ENCODE measurements around the gene KIAA0753. TPM values are rescaled to one million over a fixed set of nuclear protein-coding genes. Genes with fewer than 3 reads are reported as not detected.

The KIAA0753 gene
- total RNA-seq, 1 donor from 2014 or later: 24.0 TPM

GRCh38 chr17:6589266-6589946, 51.1 kb downstream of the KIAA0753 start:
- Mint-ChIP-seq H3K4me1 (ENCODE audit: unreplicated experiment) (no peaks in the 10 kb centered on the region), H3K9me3 (ENCODE audit: unreplicated experiment) (peaks cover 16% of the 10 kb centered on the region), H3K27ac (ENCODE audit: unreplicated experiment) (no peak overlapping the region), H3K27me3 (ENCODE audit: unreplicated experiment) (no peaks in the 10 kb centered on the region), H3K4me3 (ENCODE audit: unreplicated experiment) (no peak overlapping the region), H3K36me3 (ENCODE audit: unreplicated experiment) (peaks cover 85% of the 10 kb centered on the region)
- no peak for DNase-seq (ENCODE audit: extremely low spot score, unreplicated experiment)
- TF ChIP-seq CTCF (IDR thresholded peaks at IDR 0.05): no peak

DNA sequence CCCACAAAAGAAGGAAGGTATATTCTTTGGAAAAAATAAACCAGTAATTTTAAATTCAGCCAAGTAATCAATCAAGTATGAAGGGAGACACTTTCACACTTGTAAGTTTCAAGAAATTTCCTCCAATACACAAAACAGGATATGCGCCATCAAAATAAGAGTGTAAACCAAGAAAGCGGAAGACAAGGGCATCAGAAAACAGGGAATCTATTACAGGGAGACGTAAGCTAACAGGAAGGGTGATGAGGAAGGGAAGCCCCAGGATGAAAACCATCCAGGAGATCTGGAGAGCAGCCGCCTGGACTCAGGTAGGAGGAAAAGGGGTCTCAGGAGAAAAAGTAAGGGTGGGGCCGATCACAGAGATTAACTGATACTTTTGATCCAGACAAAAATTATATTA, 52.3 kb downstream of the KIAA0753 start:
- TF ChIP-seq CTCF (IDR thresholded peaks at IDR 0.05): no peak
- peaks cover 22% of the 10 kb centered on the region for H3K9me3 Mint-ChIP-seq (ENCODE audit: unreplicated experiment)
- no peak for DNase-seq (ENCODE audit: extremely low spot score, unreplicated experiment)
- peaks cover 90% of the 10 kb centered on the region for H3K36me3 Mint-ChIP-seq (ENCODE audit: unreplicated experiment)
- H3K27me3 Mint-ChIP-seq (ENCODE audit: unreplicated experiment): no peaks in the 10 kb centered on the region
- H3K4me3 Mint-ChIP-seq (ENCODE audit: unreplicated experiment): no peak overlapping the region
- H3K4me1 Mint-ChIP-seq (ENCODE audit: unreplicated experiment): no peaks in the 10 kb centered on the region
- no peak overlapping the region for H3K27ac Mint-ChIP-seq (ENCODE audit: unreplicated experiment)

DNA sequence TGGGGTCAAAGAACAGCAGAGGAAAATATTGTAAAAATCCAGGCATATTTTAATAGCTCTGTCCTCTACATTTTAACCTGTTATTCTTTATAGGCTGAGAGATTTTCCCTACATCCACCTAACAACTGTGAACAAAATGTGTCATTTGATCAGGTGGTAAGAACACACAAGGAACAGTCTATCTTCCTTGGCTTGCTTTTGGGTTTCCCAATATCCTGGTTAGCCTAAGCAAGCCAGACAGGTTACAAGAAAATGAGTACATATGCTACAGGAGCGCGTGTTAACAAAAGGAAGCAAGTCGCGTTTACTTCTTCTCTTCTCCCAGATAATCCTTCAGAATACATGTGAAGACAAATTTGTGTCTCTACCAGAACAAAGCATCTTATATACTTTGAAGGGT, 53.2 kb downstream of the KIAA0753 start:
- Mint-ChIP-seq H3K9me3 (ENCODE audit: unreplicated experiment) (peaks cover 31% of the 10 kb centered on the region), H3K4me1 (ENCODE audit: unreplicated experiment) (no peaks in the 10 kb centered on the region), H3K36me3 (ENCODE audit: unreplicated experiment) (peaks cover 91% of the 10 kb centered on the region), H3K4me3 (ENCODE audit: unreplicated experiment) (no peak overlapping the region), H3K27me3 (ENCODE audit: unreplicated experiment) (no peaks in the 10 kb centered on the region), H3K27ac (ENCODE audit: unreplicated experiment) (no peak overlapping the region)
- no peak for DNase-seq (ENCODE audit: extremely low spot score, unreplicated experiment)
- no peak for TF ChIP-seq CTCF (IDR thresholded peaks at IDR 0.05)

- Mint-ChIP-seq H3K4me1 (ENCODE audit: unreplicated experiment) (peaks cover 3% of the 10 kb centered on the region), H3K9me3 (ENCODE audit: unreplicated experiment) (peaks cover 31% of the 10 kb centered on the region), H3K36me3 (ENCODE audit: unreplicated experiment) (peaks cover 71% of the 10 kb centered on the region), H3K27me3 (ENCODE audit: unreplicated experiment) (no peaks in the 10 kb centered on the region), H3K27ac (ENCODE audit: unreplicated experiment) (no peak overlapping the region), H3K4me3 (ENCODE audit: unreplicated experiment) (no peak overlapping the region)
- no peak for DNase-seq (ENCODE audit: extremely low spot score, unreplicated experiment)
- no peak for TF ChIP-seq CTCF (IDR thresholded peaks at IDR 0.05)
Measured at GRCh38 chr17:6583411-6583810, 57.1 kb downstream of the KIAA0753 start.

- Mint-ChIP-seq H3K36me3 (ENCODE audit: unreplicated experiment) (peaks cover 64% of the 10 kb centered on the region), H3K27me3 (ENCODE audit: unreplicated experiment) (no peaks in the 10 kb centered on the region)
Measured at GRCh38 chr17:6580625-6581024, 59.9 kb downstream of the KIAA0753 start.

More at GRCh38 chr17:6580625-6581024, 59.9 kb downstream of the KIAA0753 start:
- peaks cover 22% of the 10 kb centered on the region for H3K9me3 Mint-ChIP-seq (ENCODE audit: unreplicated experiment)
- DNase-seq (ENCODE audit: extremely low spot score, unreplicated experiment): no peak
- TF ChIP-seq CTCF (IDR thresholded peaks at IDR 0.05): no peak
- no peak overlapping the region for H3K27ac Mint-ChIP-seq (ENCODE audit: unreplicated experiment)
- H3K4me3 Mint-ChIP-seq (ENCODE audit: unreplicated experiment): no peak overlapping the region
- H3K4me1 Mint-ChIP-seq (ENCODE audit: unreplicated experiment): peaks cover 7% of the 10 kb centered on the region
